ENCODE results near the gene LCLAT1. TPM values are rescaled to one million over a fixed set of nuclear protein-coding genes. Genes with fewer than 3 reads are reported as not detected.

The LCLAT1 gene
- total RNA-seq, 1 donor from 2014 or later: 16.0 TPM

DNA sequence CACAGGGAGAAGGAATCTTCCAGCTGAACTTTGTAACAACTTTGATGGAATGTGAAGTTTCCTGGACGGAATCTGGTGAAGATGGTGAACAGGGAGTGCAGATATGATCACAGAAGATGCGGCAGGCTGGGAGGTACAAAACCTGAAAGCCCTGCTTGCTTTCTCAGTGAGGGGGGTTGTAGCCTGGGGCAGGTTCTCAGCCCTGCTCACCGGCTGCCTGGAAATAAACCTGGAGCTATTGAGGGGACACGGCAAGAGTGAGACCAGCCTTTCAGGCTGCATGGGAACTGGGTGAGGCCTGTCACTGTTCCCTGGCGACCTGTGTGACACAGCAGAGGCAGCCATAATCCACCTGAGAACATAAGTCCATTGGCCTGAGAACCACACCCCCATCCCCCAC is 174.8 kb downstream of the LCLAT1 start:
- Mint-ChIP-seq H3K27ac (ENCODE audit: unreplicated experiment) (no peak overlapping the region), H3K9me3 (ENCODE audit: unreplicated experiment) (no peaks in the 10 kb centered on the region), H3K36me3 (ENCODE audit: unreplicated experiment) (no peaks in the 10 kb centered on the region), H3K27me3 (ENCODE audit: unreplicated experiment) (no peaks in the 10 kb centered on the region), H3K4me3 (ENCODE audit: unreplicated experiment) (no peak overlapping the region), H3K4me1 (ENCODE audit: low read depth, unreplicated experiment) (no peaks in the 10 kb centered on the region)
- DNase-seq: no peak
- TF ChIP-seq, protein P1, sequence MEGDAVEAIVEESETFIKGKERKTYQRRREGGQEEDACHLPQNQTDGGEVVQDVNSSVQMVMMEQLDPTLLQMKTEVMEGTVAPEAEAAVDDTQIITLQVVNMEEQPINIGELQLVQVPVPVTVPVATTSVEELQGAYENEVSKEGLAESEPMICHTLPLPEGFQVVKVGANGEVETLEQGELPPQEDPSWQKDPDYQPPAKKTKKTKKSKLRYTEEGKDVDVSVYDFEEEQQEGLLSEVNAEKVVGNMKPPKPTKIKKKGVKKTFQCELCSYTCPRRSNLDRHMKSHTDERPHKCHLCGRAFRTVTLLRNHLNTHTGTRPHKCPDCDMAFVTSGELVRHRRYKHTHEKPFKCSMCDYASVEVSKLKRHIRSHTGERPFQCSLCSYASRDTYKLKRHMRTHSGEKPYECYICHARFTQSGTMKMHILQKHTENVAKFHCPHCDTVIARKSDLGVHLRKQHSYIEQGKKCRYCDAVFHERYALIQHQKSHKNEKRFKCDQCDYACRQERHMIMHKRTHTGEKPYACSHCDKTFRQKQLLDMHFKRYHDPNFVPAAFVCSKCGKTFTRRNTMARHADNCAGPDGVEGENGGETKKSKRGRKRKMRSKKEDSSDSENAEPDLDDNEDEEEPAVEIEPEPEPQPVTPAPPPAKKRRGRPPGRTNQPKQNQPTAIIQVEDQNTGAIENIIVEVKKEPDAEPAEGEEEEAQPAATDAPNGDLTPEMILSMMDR (IDR thresholded peaks at IDR 0.05; ENCODE audit: partially characterized antibody, unreplicated experiment): no peak

DNA sequence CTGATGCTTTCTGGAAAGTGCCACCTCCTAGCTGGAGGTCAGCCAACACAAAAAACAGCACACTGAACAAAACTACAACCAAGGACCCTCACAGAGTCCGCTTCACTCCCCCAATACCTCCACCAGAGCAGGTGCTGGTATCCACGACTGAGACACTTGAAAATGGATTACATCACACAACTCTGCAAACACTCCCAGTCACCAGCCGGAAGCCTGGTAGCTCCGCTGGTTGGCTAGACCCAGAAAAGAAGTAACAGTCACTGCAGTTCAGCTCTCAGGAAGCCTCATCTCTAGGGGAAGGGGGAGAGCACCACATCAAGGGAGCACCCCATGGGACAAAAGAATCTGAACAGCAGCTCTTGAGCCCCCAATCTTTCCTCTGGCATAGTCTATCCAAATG is 175.4 kb downstream of the LCLAT1 start:
- Mint-ChIP-seq H3K27ac (ENCODE audit: unreplicated experiment) (no peak overlapping the region), H3K36me3 (ENCODE audit: unreplicated experiment) (no peaks in the 10 kb centered on the region), H3K4me1 (ENCODE audit: low read depth, unreplicated experiment) (no peaks in the 10 kb centered on the region), H3K27me3 (ENCODE audit: unreplicated experiment) (no peaks in the 10 kb centered on the region), H3K9me3 (ENCODE audit: unreplicated experiment) (no peaks in the 10 kb centered on the region), H3K4me3 (ENCODE audit: unreplicated experiment) (no peak overlapping the region)
- no peak for DNase-seq
- TF ChIP-seq, protein P1 (IDR thresholded peaks at IDR 0.05; ENCODE audit: partially characterized antibody, unreplicated experiment): no peak

DNA sequence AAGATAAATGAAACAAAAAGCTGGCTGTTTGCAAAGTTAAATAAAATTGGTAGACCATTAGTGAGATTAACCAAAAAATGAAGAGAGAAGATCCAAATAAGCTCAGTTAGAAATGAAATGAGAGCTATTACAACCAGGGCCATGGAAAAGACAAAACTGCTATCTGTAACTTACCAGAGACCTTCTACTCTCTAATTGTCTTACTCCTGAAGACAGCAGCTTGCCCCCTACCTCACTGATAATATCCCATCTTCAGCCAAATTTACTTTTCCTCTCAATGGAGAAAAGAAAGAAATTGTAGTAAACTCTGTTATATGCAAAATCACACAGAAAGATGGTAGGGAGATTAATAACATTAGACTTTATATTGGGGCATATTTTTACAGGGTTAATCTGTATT is 178.2 kb downstream of the LCLAT1 start:
- H3K27ac Mint-ChIP-seq (ENCODE audit: unreplicated experiment): no peak overlapping the region
- no peaks in the 10 kb centered on the region for H3K36me3 Mint-ChIP-seq (ENCODE audit: unreplicated experiment)
- no peaks in the 10 kb centered on the region for H3K27me3 Mint-ChIP-seq (ENCODE audit: unreplicated experiment)
- TF ChIP-seq, protein P1 (IDR thresholded peaks at IDR 0.05; ENCODE audit: partially characterized antibody, unreplicated experiment): no peak
- no peak for DNase-seq
- H3K4me1 Mint-ChIP-seq (ENCODE audit: low read depth, unreplicated experiment): no peaks in the 10 kb centered on the region
- no peak overlapping the region for H3K4me3 Mint-ChIP-seq (ENCODE audit: unreplicated experiment)
- no peaks in the 10 kb centered on the region for H3K9me3 Mint-ChIP-seq (ENCODE audit: unreplicated experiment)

DNA sequence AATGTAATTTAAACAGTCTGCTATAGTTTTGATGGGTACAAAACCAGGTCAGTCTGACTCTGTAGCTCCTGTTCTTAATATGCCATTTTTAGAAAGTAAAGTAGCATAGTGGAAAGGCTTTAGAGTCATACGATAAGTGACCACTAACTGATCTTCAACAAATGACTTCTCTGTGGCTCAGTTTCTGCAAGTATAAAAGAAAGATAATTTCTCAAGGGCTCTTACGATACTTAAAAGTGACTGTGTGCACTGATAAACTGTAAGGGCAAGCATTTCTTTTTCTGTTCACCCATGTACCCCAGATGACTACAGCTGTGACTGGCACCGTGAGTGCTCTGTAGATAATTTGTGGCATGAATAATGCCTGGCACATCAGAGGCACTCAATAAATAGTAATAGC is 178.7 kb downstream of the LCLAT1 start:
- Mint-ChIP-seq H3K4me1 (ENCODE audit: low read depth, unreplicated experiment) (no peaks in the 10 kb centered on the region), H3K27me3 (ENCODE audit: unreplicated experiment) (no peaks in the 10 kb centered on the region), H3K9me3 (ENCODE audit: unreplicated experiment) (no peaks in the 10 kb centered on the region), H3K27ac (ENCODE audit: unreplicated experiment) (no peak overlapping the region), H3K36me3 (ENCODE audit: unreplicated experiment) (no peaks in the 10 kb centered on the region), H3K4me3 (ENCODE audit: unreplicated experiment) (no peak overlapping the region)
- TF ChIP-seq, protein P1 (IDR thresholded peaks at IDR 0.05; ENCODE audit: partially characterized antibody, unreplicated experiment): no peak
- no peak for DNase-seq

DNA sequence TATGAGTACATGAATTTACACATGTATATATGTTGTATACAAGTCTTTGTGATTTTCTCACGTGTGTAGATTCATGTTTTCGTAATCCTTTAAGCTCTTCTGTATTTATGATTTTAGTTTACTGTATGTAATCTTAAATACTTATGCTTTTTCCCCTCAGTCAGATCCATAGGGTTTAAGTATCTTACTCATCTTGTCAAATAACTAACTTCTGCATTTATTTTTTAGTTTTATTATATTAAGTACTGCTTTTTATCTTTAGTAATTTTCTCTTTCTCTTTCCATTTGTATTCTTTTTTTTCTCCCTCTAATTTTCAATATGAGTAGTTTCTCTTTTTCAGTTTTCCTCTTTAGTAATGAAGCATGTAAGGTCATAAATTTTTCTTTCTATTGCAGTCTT is 179.4 kb downstream of the LCLAT1 start:
- no peak for DNase-seq
- Mint-ChIP-seq H3K27me3 (ENCODE audit: unreplicated experiment) (no peaks in the 10 kb centered on the region), H3K27ac (ENCODE audit: unreplicated experiment) (no peak overlapping the region), H3K36me3 (ENCODE audit: unreplicated experiment) (no peaks in the 10 kb centered on the region), H3K9me3 (ENCODE audit: unreplicated experiment) (no peaks in the 10 kb centered on the region), H3K4me3 (ENCODE audit: unreplicated experiment) (no peak overlapping the region), H3K4me1 (ENCODE audit: low read depth, unreplicated experiment) (no peaks in the 10 kb centered on the region)
- TF ChIP-seq, protein P1 (IDR thresholded peaks at IDR 0.05; ENCODE audit: partially characterized antibody, unreplicated experiment): no peak
